ENCODE data around the gene TSHZ2.
"Not testable (repeated sequence)": the region's sequence is repeated elsewhere in the genome, so short reads cannot be mapped to it uniquely, and the experiment has no call there.

- TF ChIP-seq, protein P1, sequence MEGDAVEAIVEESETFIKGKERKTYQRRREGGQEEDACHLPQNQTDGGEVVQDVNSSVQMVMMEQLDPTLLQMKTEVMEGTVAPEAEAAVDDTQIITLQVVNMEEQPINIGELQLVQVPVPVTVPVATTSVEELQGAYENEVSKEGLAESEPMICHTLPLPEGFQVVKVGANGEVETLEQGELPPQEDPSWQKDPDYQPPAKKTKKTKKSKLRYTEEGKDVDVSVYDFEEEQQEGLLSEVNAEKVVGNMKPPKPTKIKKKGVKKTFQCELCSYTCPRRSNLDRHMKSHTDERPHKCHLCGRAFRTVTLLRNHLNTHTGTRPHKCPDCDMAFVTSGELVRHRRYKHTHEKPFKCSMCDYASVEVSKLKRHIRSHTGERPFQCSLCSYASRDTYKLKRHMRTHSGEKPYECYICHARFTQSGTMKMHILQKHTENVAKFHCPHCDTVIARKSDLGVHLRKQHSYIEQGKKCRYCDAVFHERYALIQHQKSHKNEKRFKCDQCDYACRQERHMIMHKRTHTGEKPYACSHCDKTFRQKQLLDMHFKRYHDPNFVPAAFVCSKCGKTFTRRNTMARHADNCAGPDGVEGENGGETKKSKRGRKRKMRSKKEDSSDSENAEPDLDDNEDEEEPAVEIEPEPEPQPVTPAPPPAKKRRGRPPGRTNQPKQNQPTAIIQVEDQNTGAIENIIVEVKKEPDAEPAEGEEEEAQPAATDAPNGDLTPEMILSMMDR (conservative IDR thresholded peaks at IDR 0.05), result not testable (repeated sequence)
- not testable (repeated sequence) for TF ChIP-seq ZFX (IDR thresholded peaks at IDR 0.05)
Measured at GRCh38 chr20:53536382-53536781, 564.2 kb downstream of the TSHZ2 start.

All from C4-2B (cell line).